Hepatocyte (in vitro differentiated cells): ENCODE data around the gene PON1. TPM values are rescaled to one million over a fixed set of nuclear protein-coding genes. Genes with fewer than 3 reads are reported as not detected.

Experiments
- DNase-seq: peaks from one replicate; pipeline ENCODE4 v3.0.0-alpha.2; 2016; ENCODE audit warnings: low spot score
- H2AFZ ChIP-seq: fragments of 200-600 bp; sonication (generic); 2 replicates; pipeline ENCODE4 v1.6.0; 2016; ENCODE audit warnings: antibody characterized with exemption, mild to moderate bottlenecking
- H3K27ac ChIP-seq: fragments of 200-600 bp; sonication (generic); 2 replicates; pipeline ENCODE4 v1.5.1; 2016; ENCODE audit warnings: mild to moderate bottlenecking
- H3K27me3 ChIP-seq: fragments of 200-600 bp; sonication (generic); 2 replicates; pipeline ENCODE4 v1.6.1; 2016
- H3K36me3 ChIP-seq: fragments of 200-600 bp; sonication (generic); replicated peaks from 2 replicates; pipeline ENCODE4 v1.5.1; 2016; ENCODE audit warnings: low read depth; ENCODE audit not compliant: insufficient read depth
- H3K4me1 ChIP-seq: fragments of 200-600 bp; sonication (generic); 2 replicates; pipeline ENCODE4 v1.5.1; 2016; ENCODE audit warnings: mild to moderate bottlenecking, moderate library complexity; ENCODE audit not compliant: insufficient read depth
- H3K4me2 ChIP-seq: fragments of 200-600 bp; sonication (generic); 2 replicates; pipeline ENCODE4 v1.6.0; 2016
- H3K4me3 ChIP-seq: fragments of 200-600 bp; sonication (generic); 2 replicates; pipeline ENCODE4 v1.5.1; 2016; ENCODE audit warnings: mild to moderate bottlenecking
- H3K79me2 ChIP-seq: fragments of 200-600 bp; sonication (generic); 2 replicates; pipeline ENCODE4 v1.6.0; 2017; ENCODE audit warnings: mild to moderate bottlenecking
- H3K9me2 ChIP-seq: fragments of 200-600 bp; sonication (generic); replicated peaks from 2 replicates; pipeline ENCODE4 v1.6.0; 2017; ENCODE audit warnings: mild to moderate bottlenecking; ENCODE audit not compliant: insufficient read depth
- H3K9me3 ChIP-seq: fragments of 200-600 bp; sonication (generic); 2 replicates; pipeline ENCODE4 v1.5.1; 2016; ENCODE audit warnings: low read depth, mild to moderate bottlenecking
- H4K20me1 ChIP-seq: fragments of 200-600 bp; sonication (generic); 2 replicates; pipeline ENCODE4 v1.6.0; 2016; ENCODE audit warnings: mild to moderate bottlenecking; ENCODE audit not compliant: insufficient read depth, poor library complexity, severe bottlenecking
- CTCF ChIP-seq: fragments of 200-600 bp; sonication (generic); IDR thresholded peaks from 2 replicates; pipeline ENCODE4 v1.5.1; 2016; ENCODE audit warnings: antibody characterized with exemption, mild to moderate bottlenecking; ENCODE audit not compliant: poor library complexity
- EZH2 ChIP-seq: fragments of 200-600 bp; sonication (generic); IDR thresholded peaks from 2 replicates; pipeline ENCODE4 v1.6.1; 2016; ENCODE audit warnings: antibody characterized with exemption, mild to moderate bottlenecking, borderline replicate concordance
- EZH2phosphoT487 ChIP-seq: fragments of 200-600 bp; sonication (generic); IDR thresholded peaks from one replicate; pipeline ENCODE4 v1.6.1; 2018; ENCODE audit warnings: antibody characterized with exemption, mild to moderate bottlenecking, low read depth, moderate library complexity; ENCODE audit not compliant: unreplicated experiment, severe bottlenecking
- WGBS: methylation state at CpG from one replicate; pipeline ENCODE4 v1.1.6; 2016; ENCODE audit warnings: low lambda C conversion rate; ENCODE audit errors: missing lambda C conversion rate; 5-methylcytosine and 5-hydroxymethylcytosine counted together
- polyA plus RNA-seq: library from polyadenylated mRNA; unstranded; fragments of >200 nt; fragmentation: Nextera tagmentation; extraction: Ambion mirVana; gene quantifications from 2 replicates; pipeline ENCODE4 v1.2.1, GENCODE V29; 2016
- total RNA-seq: library from RNA; depleted of rRNA; stranded (reverse); fragments of >200 nt; gene quantifications from 2 replicates; pipeline ENCODE4 v1.2.3, GENCODE V29; 2014

Gene PON1
- total and polyA plus RNA-seq, 2 experiments from 2014 or later = 29.2 to 62.3 TPM

GRCh38 chr7:95263785-95264362 is 60.5 kb downstream of the PON1 start:
- Histone ChIP-seq H3K4me2 (no peak overlapping the region), H2AFZ (no peak overlapping the region), H3K27me3 (no peaks in the 10 kb centered on the region), H3K4me3 (no peak overlapping the region), H3K36me3 (no peaks in the 10 kb centered on the region), H3K9me3 (no peaks in the 10 kb centered on the region), H3K79me2 (no peaks in the 10 kb centered on the region), H4K20me1 (no peaks in the 10 kb centered on the region), H3K9me2 (no peaks in the 10 kb centered on the region), H3K4me1 (no peaks in the 10 kb centered on the region), H3K27ac (no peak overlapping the region)
- no peak for DNase-seq
- TF ChIP-seq EZH2 (no peak), EZH2phosphoT487 (no peak), CTCF (no peak)
- WGBS = 93% methylated on average over 4 of the region's 4 CpGs

DNA sequence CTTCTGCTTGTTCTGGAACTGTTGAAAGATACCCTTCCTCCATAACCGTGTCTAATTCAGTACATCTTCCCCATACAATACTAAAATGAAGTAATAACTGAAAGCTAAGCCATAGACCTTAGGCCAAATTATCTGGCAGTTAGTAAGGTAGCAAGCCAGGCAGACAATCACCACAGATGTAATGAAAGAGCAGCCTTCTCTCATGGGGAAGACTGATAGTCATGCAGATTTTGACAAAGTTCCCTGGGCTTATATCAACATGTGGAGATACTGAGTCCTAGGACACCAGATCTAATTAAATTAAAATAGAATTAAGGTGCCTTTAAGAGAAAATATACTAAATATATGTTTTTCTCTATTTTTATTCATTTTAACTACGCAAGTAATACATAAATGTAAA is 61.5 kb downstream of the PON1 start:
- H3K79me2 ChIP-seq = no peaks in the 10 kb centered on the region
- no peaks in the 10 kb centered on the region for H4K20me1 ChIP-seq
- no peak overlapping the region for H3K27ac ChIP-seq
- no peaks in the 10 kb centered on the region for H3K27me3 ChIP-seq
- no peak for TF ChIP-seq EZH2
- no peak for TF ChIP-seq CTCF
- no peak for TF ChIP-seq EZH2phosphoT487
- no peak overlapping the region for H3K4me3 ChIP-seq
- 98% methylated on average over 2 of the region's 2 CpGs for WGBS
- H3K4me1 ChIP-seq = no peaks in the 10 kb centered on the region
- no peaks in the 10 kb centered on the region for H3K9me3 ChIP-seq
- H2AFZ ChIP-seq = no peak overlapping the region
- H3K36me3 ChIP-seq = no peaks in the 10 kb centered on the region
- H3K9me2 ChIP-seq = no peaks in the 10 kb centered on the region
- DNase-seq = no peak
- H3K4me2 ChIP-seq = no peak overlapping the region

DNA sequence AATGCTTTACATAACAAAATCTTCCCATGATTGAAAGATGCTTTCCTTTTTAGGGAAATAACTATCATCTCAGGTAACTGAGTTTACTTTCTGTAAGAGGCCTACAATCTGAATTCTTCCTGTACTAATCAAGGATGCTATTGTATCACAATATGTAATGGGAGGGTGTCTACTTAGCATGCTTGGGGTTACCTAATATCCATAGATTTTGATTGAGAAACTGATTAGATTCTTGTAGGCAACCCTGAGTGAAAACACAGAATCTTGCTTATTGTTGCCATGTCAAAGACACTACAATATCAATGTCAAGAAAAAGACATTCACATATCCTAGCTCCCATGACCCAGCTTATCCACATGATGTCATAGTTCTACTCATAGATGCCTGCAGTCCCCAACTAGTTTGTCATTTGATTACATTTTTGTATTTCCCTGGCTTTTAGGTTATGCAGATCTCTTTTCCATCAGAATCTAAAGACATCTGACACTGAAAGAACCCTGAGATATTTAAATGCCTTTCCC is 62.4 kb downstream of the PON1 start:
- Histone ChIP-seq H3K9me2 (no peaks in the 10 kb centered on the region), H3K4me2 (no peak overlapping the region), H3K9me3 (no peaks in the 10 kb centered on the region), H3K27ac (no peak overlapping the region), H3K27me3 (no peaks in the 10 kb centered on the region), H3K79me2 (no peaks in the 10 kb centered on the region), H3K36me3 (no peaks in the 10 kb centered on the region), H4K20me1 (no peaks in the 10 kb centered on the region), H2AFZ (no peak overlapping the region), H3K4me3 (no peak overlapping the region), H3K4me1 (no peaks in the 10 kb centered on the region)
- no peak for DNase-seq
- no peak for TF ChIP-seq EZH2
- TF ChIP-seq EZH2phosphoT487 = no peak
- no peak for TF ChIP-seq CTCF

DNA sequence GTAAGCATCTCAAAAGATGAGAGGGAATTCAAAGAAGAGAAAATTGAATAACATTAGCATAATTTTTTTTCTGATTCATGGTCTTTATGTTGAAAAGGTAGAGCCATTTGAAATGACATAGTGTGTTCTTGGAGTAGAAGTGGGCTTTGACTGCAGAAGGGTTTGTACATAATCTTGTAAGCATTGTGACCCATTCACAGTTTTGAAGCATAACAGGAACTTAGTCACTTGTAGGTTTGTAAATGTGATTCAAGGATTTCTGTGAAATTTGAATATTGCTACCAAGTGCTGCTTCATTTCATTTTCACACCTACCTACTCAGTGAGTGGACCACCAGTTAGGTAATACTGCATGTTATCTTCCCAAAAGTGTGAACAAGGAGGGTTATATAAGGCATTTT is 68.6 kb downstream of the PON1 start:
- no peaks in the 10 kb centered on the region for H3K27me3 ChIP-seq
- no peak for DNase-seq
- no peaks in the 10 kb centered on the region for H3K4me1 ChIP-seq
- no peaks in the 10 kb centered on the region for H3K79me2 ChIP-seq
- no peak overlapping the region for H3K4me2 ChIP-seq
- no peaks in the 10 kb centered on the region for H3K9me2 ChIP-seq
- no peak for TF ChIP-seq EZH2phosphoT487
- TF ChIP-seq CTCF = no peak
- no peak for TF ChIP-seq EZH2
- H2AFZ ChIP-seq = no peak overlapping the region
- H3K9me3 ChIP-seq = no peaks in the 10 kb centered on the region
- H4K20me1 ChIP-seq = no peaks in the 10 kb centered on the region
- no peaks in the 10 kb centered on the region for H3K36me3 ChIP-seq
- no peak overlapping the region for H3K27ac ChIP-seq
- no peak overlapping the region for H3K4me3 ChIP-seq
